Neural cell (in vitro differentiated cells): Measurements from ENCODE around the gene DHRS1. TPM values are rescaled to one million over a fixed set of nuclear protein-coding genes. Genes with fewer than 3 reads are reported as not detected.

ENCODE experiments used
- H2AFZ ChIP-seq: fragments of 200-600, 300-800 bp; sonication (generic), shearing (Covaris generic); 2 replicates; pipeline ENCODE4 v1.6.0; 2014; ENCODE audit warnings: low read depth, mild to moderate bottlenecking, antibody characterized with exemption, low read length, moderate library complexity
- H3F3A ChIP-seq: fragments of 200-600 bp; shearing (Covaris generic); 2 replicates; pipeline ENCODE4 v1.6.1; 2016; ENCODE audit warnings: mild to moderate bottlenecking, moderate library complexity, mixed read lengths, antibody characterized with exemption, low read length; ENCODE audit not compliant: insufficient read depth, poor library complexity, severe bottlenecking
- H3K27ac ChIP-seq: fragments of 200-600, 300-800 bp; sonication (generic), shearing (Covaris generic); 2 replicates; pipeline ENCODE4 v1.5.1; 2014; ENCODE audit warnings: mild to moderate bottlenecking, low read length, moderate library complexity
- H3K27me3 ChIP-seq: fragments of 300-800, 200-600 bp; sonication (generic), shearing (Covaris generic); 2 replicates; pipeline ENCODE4 v1.6.0; 2014; ENCODE audit warnings: mild to moderate bottlenecking, low read depth, low read length, moderate library complexity; ENCODE audit not compliant: insufficient read depth
- H3K36me3 ChIP-seq: fragments of 300-800, 200-600 bp; sonication (generic), shearing (Covaris generic); 2 replicates; pipeline ENCODE4 v1.5.1; 2014; ENCODE audit warnings: mild to moderate bottlenecking, antibody characterized with exemption, low read length, moderate library complexity; ENCODE audit not compliant: insufficient read depth
- H3K4me2 ChIP-seq: fragments of 300-800, 200-600 bp; sonication (generic), shearing (Covaris generic); 2 replicates; pipeline ENCODE4 v1.6.0; 2014; ENCODE audit warnings: mild to moderate bottlenecking, low read length
- H3K4me3 ChIP-seq: fragments of 300-800, 200-600 bp; sonication (generic), shearing (Covaris generic); 2 replicates; pipeline ENCODE4 v1.5.1; 2014; ENCODE audit warnings: mild to moderate bottlenecking, low read length, moderate library complexity
- H3K79me2 ChIP-seq: fragments of 200-600 bp; shearing (Covaris generic); replicated peaks from 2 replicates; pipeline ENCODE4 v1.6.0; 2014; ENCODE audit warnings: mild to moderate bottlenecking, low read length, moderate library complexity; ENCODE audit not compliant: insufficient read depth
- H3K9ac ChIP-seq: fragments of 300-800, 200-600 bp; sonication (generic), shearing (Covaris generic); 2 replicates; pipeline ENCODE4 v1.6.1; 2016; ENCODE audit warnings: mild to moderate bottlenecking, low read length, mixed read lengths
- H3K9me2 ChIP-seq: fragments of 200-600 bp; shearing (Covaris generic); 2 replicates; pipeline ENCODE4 v1.6.1; 2016; ENCODE audit warnings: mild to moderate bottlenecking, low read length, mixed read lengths; ENCODE audit not compliant: insufficient read depth
- H3K9me3 ChIP-seq: fragments of 200-600, 300-800 bp; sonication (generic), shearing (Covaris generic); 2 replicates; pipeline ENCODE4 v1.6.1; 2016; ENCODE audit warnings: mild to moderate bottlenecking, mixed run types, low read length, moderate library complexity, mixed read lengths
- H4K20me1 ChIP-seq: fragments of 200-600 bp; shearing (Covaris generic); 2 replicates; pipeline ENCODE4 v1.6.1; 2016; ENCODE audit warnings: mild to moderate bottlenecking, mixed run types; ENCODE audit not compliant: insufficient read depth
- CTCF ChIP-seq: fragments of 450-650 bp; IDR thresholded peaks from 2 replicates; pipeline ENCODE4 v1.5.1; 2014; ENCODE audit warnings: antibody characterized with exemption, mild to moderate bottlenecking, moderate library complexity; ENCODE audit not compliant: poor library complexity, severe bottlenecking
- EP300 ChIP-seq: fragments of 450-650 bp; conservative IDR thresholded peaks from 2 replicates; pipeline ENCODE4 v1.6.1; 2014; ENCODE audit warnings: antibody characterized with exemption, mild to moderate bottlenecking, moderate library complexity; ENCODE audit not compliant: poor library complexity, severe bottlenecking
- EZH2 ChIP-seq: fragments of 200-600, 300-800 bp; shearing (Covaris generic), sonication (generic); IDR thresholded peaks from 2 replicates; pipeline ENCODE4 v1.6.1; 2014; ENCODE audit warnings: antibody characterized with exemption, low read length, borderline replicate concordance, mild to moderate bottlenecking; ENCODE audit not compliant: insufficient read depth, poor library complexity, severe bottlenecking
- MXI1 ChIP-seq: fragments of 450-650 bp; conservative IDR thresholded peaks from 2 replicates; pipeline ENCODE4 v1.6.1; 2014; ENCODE audit warnings: antibody characterized with exemption, mild to moderate bottlenecking; ENCODE audit not compliant: poor library complexity, severe bottlenecking
- POLR2AphosphoS5 ChIP-seq: IDR thresholded peaks from 2 replicates; pipeline ENCODE4 v1.6.1; 2012
- RAD21 ChIP-seq: fragments of 450-650 bp; conservative IDR thresholded peaks from 2 replicates; pipeline ENCODE4 v1.6.1; 2014; ENCODE audit warnings: antibody characterized with exemption, mild to moderate bottlenecking, moderate library complexity
- REST ChIP-seq: IDR thresholded peaks from 2 replicates; pipeline ENCODE4 v1.6.1; 2012; ENCODE audit warnings: borderline replicate concordance
- SMC3 ChIP-seq: fragments of 450-650 bp; conservative IDR thresholded peaks from 2 replicates; pipeline ENCODE4 v1.6.1; 2014; ENCODE audit warnings: antibody characterized with exemption, mild to moderate bottlenecking, moderate library complexity; ENCODE audit not compliant: poor library complexity
- TAF1 ChIP-seq: IDR thresholded peaks from 2 replicates; pipeline ENCODE4 v1.6.1; 2012; ENCODE audit warnings: low read depth
- polyA plus RNA-seq: library from polyadenylated mRNA; depleted of rRNA; stranded (reverse); fragments of >200 nt; gene quantifications from 2 replicates; pipeline ENCODE4 v1.2.3, GENCODE V29; 2014

DHRS1 gene
- polyA plus RNA-seq, 1 donor from 2014 or later: 6.9 TPM

GRCh38 chr14:24263848-24264247 lies 35.7 kb downstream of the DHRS1 start:
- no peak overlapping the region for H3K9ac ChIP-seq
- H3K4me3 ChIP-seq: no peak overlapping the region
- no peak overlapping the region for H2AFZ ChIP-seq
- TF ChIP-seq EZH2 (no peak), TAF1 (no peak), POLR2AphosphoS5 (no peak)
- no peaks in the 10 kb centered on the region for H3K36me3 ChIP-seq
- no peaks in the 10 kb centered on the region for H3K9me2 ChIP-seq
- H3K27me3 ChIP-seq: no peaks in the 10 kb centered on the region
- no peaks in the 10 kb centered on the region for H3F3A ChIP-seq
- H3K4me2 ChIP-seq: no peak overlapping the region
- no peaks in the 10 kb centered on the region for H4K20me1 ChIP-seq
- no peak overlapping the region for H3K27ac ChIP-seq
- H3K9me3 ChIP-seq: no peaks in the 10 kb centered on the region
- H3K79me2 ChIP-seq: no peaks in the 10 kb centered on the region

- TF ChIP-seq EZH2: no peak
- Histone ChIP-seq H4K20me1 (no peaks in the 10 kb centered on the region), H3K27ac (no peak within 1 kb of the TSS), H3K79me2 (no peaks in the 10 kb centered on the region), H3F3A (no peaks in the 10 kb centered on the region), H3K4me3 (no peak within 1 kb of the TSS), H3K9ac (no peak within 1 kb of the TSS), H3K4me2 (no peak within 1 kb of the TSS), H3K9me3 (no peaks in the 10 kb centered on the region), H3K36me3 (no peaks in the 10 kb centered on the region), H2AFZ (no peak within 1 kb of the TSS), H3K9me2 (no peaks in the 10 kb centered on the region), H3K27me3 (no peaks in the 10 kb centered on the region)
These were observed 36.5 kb downstream of the DHRS1 start, which contains the start of gene TGM1 for GRCh38 chr14:24262821-24263733. TSS of gene TGM1 (minus strand) at chr14:24263177. CDS start at chr14:24262352, 825 bp downstream.

- Histone ChIP-seq H4K20me1 (no peaks in the 10 kb centered on the region), H3K4me2 (no peak overlapping the region), H3K9me3 (no peaks in the 10 kb centered on the region), H3F3A (no peaks in the 10 kb centered on the region), H3K9me2 (no peaks in the 10 kb centered on the region), H2AFZ (no peak overlapping the region), H3K36me3 (no peaks in the 10 kb centered on the region), H3K9ac (no peak overlapping the region), H3K4me3 (no peak overlapping the region), H3K27ac (no peak overlapping the region), H3K79me2 (no peaks in the 10 kb centered on the region), H3K27me3 (no peaks in the 10 kb centered on the region)
- TF ChIP-seq RAD21: no peak
- no peak for TF ChIP-seq TAF1
- TF ChIP-seq EZH2: no peak
- TF ChIP-seq MXI1: no peak
- no peak for TF ChIP-seq SMC3
- no peak for TF ChIP-seq REST
- no peak for TF ChIP-seq CTCF
- no peak for TF ChIP-seq EP300
- TF ChIP-seq POLR2AphosphoS5: no peak
These were observed 37.6 kb downstream of the DHRS1 start for GRCh38 chr14:24261969-24262327.
